NOMO-1 treated with dmso at 0.1 percent for 144 hours (cell line): ENCODE data around the gene C11orf91.

Experiments used
- DNase-seq: peaks from one replicate; lab custom pipeline; 2025; ENCODE audit not compliant: unreplicated experiment; lab: John Stamatoyannopoulos, UW

C11orf91 gene

DNA sequence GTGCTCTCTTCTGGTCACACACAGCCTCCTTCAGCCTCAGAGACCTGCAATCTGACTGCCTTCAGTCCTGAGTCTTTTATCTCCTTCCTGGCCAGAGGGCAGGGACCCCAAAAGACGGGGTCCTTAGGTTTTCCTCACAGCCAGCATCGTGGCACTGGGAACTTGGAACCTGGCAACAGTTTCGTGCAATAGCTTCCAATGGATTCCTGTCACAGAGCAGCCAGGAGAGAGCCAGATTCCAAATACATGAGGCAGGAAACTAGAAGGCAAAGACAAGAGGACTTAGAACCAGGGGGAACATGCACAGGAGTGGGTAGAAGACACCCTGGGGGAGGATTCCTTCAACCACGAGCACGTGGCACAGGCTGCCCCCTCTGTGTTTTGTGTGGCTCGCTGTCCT, 48.6 kb downstream of the C11orf91 start:
- DNase-seq: no peak

DNA sequence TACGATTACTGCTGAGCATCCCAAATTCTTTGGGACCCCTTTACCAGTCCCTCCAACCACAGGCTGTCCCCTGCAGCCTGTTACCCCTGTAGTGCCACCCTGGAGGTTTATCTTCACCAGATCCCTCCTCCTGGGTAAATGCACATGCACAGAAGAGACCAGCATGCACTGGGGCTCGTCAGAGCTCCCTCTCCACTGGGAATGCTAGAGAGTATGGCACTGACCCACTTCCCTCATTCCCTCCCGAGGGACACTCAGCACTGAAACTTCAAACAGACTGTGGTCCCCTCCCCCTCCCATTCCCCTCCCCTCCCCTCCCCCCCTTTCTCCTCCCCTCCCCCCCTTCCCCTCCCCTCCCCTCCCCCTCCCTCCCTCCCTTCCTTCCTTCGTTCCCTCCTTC, 49.1 kb downstream of the C11orf91 start:
- no peak for DNase-seq

DNA sequence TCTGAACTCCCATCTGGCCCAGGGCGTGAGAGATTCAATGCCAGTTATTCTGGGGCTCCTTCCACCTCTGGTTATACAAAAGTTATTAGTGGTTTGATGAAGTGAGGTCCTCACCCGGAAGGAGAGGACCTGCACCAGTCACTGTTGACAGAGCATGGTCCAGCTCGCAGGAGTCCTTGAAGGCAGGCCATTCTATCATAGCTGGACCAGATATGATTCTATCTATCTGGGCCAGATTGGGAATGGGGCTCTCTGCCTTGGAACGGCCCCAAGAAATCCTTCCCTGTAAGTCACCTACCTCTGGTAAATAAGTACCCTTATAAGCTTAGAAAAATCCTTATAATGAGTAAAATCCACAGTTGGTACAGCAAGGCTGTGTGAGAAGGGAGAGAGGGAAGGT, 50.7 kb downstream of the C11orf91 start:
- no peak for DNase-seq
